Frontal cortex (tissue), 4 donors: ENCODE data around the gene NOS1AP. TPM values are rescaled to one million over a fixed set of nuclear protein-coding genes. Genes with fewer than 3 reads are reported as not detected.
"Not testable (repeated sequence)": the region's sequence is repeated elsewhere in the genome, so short reads cannot be mapped to it uniquely, and the experiment has no call there.

Source experiments
- DNase-seq, 2 donors: peaks; one replicate each; pipeline ENCODE4 v3.0.0; 2012; ENCODE audit warnings: low spot score in 2 of 2
- FAIRE-seq: peaks from 2 replicates; lab custom pipeline; 2012; peaks lifted over from hg19 to GRCh38; lab: Jason Lieb, UNC
- total RNA-seq: library from RNA; depleted of rRNA; stranded (reverse); fragments of >200 nt; gene quantifications from one replicate; pipeline ENCODE4 v1.2.3, GENCODE V29; 2014
- donor health status: control.
- donor health status: control.
- donor health status: control.

The NOS1AP gene
- total RNA-seq, 1 donor from 2014 or later = 4.9 TPM

GRCh38 chr1:162180813-162181212 lies 111.3 kb downstream of the NOS1AP start:
- FAIRE-seq (no peak), DNase-seq (no peak)

GRCh38 chr1:162182090-162182489 lies 112.6 kb downstream of the NOS1AP start:
- no peak for FAIRE-seq
- no peak for DNase-seq

- FAIRE-seq = no peak
- DNase-seq = no peak
Observed at GRCh38 chr1:162185314-162186025, 116.0 kb downstream of the NOS1AP start.

GRCh38 chr1:162186026-162186374 lies 116.5 kb downstream of the NOS1AP start:
- no peak for DNase-seq
- FAIRE-seq = no peak

- no peak for FAIRE-seq
Observed at GRCh38 chr1:162186406-162186805, 116.9 kb downstream of the NOS1AP start.

GRCh38 chr1:162187687-162188276 lies 118.3 kb downstream of the NOS1AP start:
- FAIRE-seq (no peak), DNase-seq (no peak)

More at GRCh38 chr1:162186406-162186805, 116.9 kb downstream of the NOS1AP start:
- no peak for DNase-seq

- FAIRE-seq = no peak
- no peak for DNase-seq
Observed at GRCh38 chr1:162189345-162189744, 119.9 kb downstream of the NOS1AP start.

- DNase-seq (no peak), FAIRE-seq (no peak)
Observed at GRCh38 chr1:162191396-162192305, 122.2 kb downstream of the NOS1AP start.

- FAIRE-seq (no peak), DNase-seq (no peak)
Observed at GRCh38 chr1:162192306-162192678, 122.8 kb downstream of the NOS1AP start.

GRCh38 chr1:162192763-162193162 lies 123.3 kb downstream of the NOS1AP start:
- FAIRE-seq = no peak
- DNase-seq = no peak

- FAIRE-seq (no peak), DNase-seq (no peak)
Observed at GRCh38 chr1:162193221-162193620, 123.7 kb downstream of the NOS1AP start.

GRCh38 chr1:162193815-162194214 lies 124.3 kb downstream of the NOS1AP start:
- FAIRE-seq = no peak

GRCh38 chr1:162195567-162195966 lies 126.1 kb downstream of the NOS1AP start:
- DNase-seq = no peak
- no peak for FAIRE-seq

More at GRCh38 chr1:162193815-162194214, 124.3 kb downstream of the NOS1AP start:
- DNase-seq = no peak

- no peak for FAIRE-seq
- no peak for DNase-seq
Observed at GRCh38 chr1:162196387-162196786, 126.9 kb downstream of the NOS1AP start.

GRCh38 chr1:162197041-162197531 lies 127.6 kb downstream of the NOS1AP start:
- DNase-seq = no peak
- no peak for FAIRE-seq

GRCh38 chr1:162197615-162198421 lies 128.3 kb downstream of the NOS1AP start:
- DNase-seq (no peak), FAIRE-seq (no peak)

GRCh38 chr1:162200096-162200847 lies 130.8 kb downstream of the NOS1AP start:
- FAIRE-seq (no peak), DNase-seq (no peak)

- not testable (repeated sequence) for FAIRE-seq, DNase-seq
Observed at GRCh38 chr1:162201062-162201461, 131.6 kb downstream of the NOS1AP start.
